T-helper 1 cell treated with Interleukin-12 subunit alpha and Interleukin-12 subunit beta and Interleukin-4 antibody, amounts not matched to agents 30 μg/mL and 1 μg/mL, for 36 hours (primary cell): ENCODE data around the gene PTPRK.

Experiments
- H3K27ac Mint-ChIP-seq: one replicate; pipeline ENCODE4 v1.8.0; 2021; ENCODE audit warnings: mild to moderate bottlenecking, mixed read lengths
- H3K27me3 Mint-ChIP-seq: one replicate; pipeline ENCODE4 v1.8.0; 2021; ENCODE audit warnings: low read depth, mixed read lengths
- H3K36me3 Mint-ChIP-seq: one replicate; pipeline ENCODE4 v1.8.0; 2021; ENCODE audit warnings: low read depth, mixed read lengths
- H3K4me1 Mint-ChIP-seq: one replicate; pipeline ENCODE4 v1.8.0; 2021; ENCODE audit warnings: low read depth, mixed read lengths
- H3K4me3 Mint-ChIP-seq: one replicate; pipeline ENCODE4 v1.8.0; 2021; ENCODE audit warnings: mild to moderate bottlenecking, moderate library complexity, mixed read lengths
- H3K9me3 Mint-ChIP-seq: one replicate; pipeline ENCODE4 v1.8.0; 2021; ENCODE audit warnings: mixed read lengths

The PTPRK gene

GRCh38 chr6:128357392-128358130 is 162.8 kb downstream of the PTPRK start:
- Mint-ChIP-seq H3K27me3 (no peaks in the 10 kb centered on the region), H3K36me3 (no peaks in the 10 kb centered on the region), H3K4me1 (no peaks in the 10 kb centered on the region), H3K9me3 (no peaks in the 10 kb centered on the region), H3K27ac (no peak overlapping the region), H3K4me3 (no peak overlapping the region)

- Mint-ChIP-seq H3K27ac (no peak overlapping the region), H3K4me3 (no peak overlapping the region), H3K4me1 (no peaks in the 10 kb centered on the region), H3K9me3 (no peaks in the 10 kb centered on the region), H3K27me3 (peaks cover 5% of the 10 kb centered on the region), H3K36me3 (no peaks in the 10 kb centered on the region)
These were observed 168.0 kb downstream of the PTPRK start for GRCh38 chr6:128352366-128352765.

GRCh38 chr6:128351255-128351514 is 169.2 kb downstream of the PTPRK start:
- Mint-ChIP-seq H3K4me1 (no peaks in the 10 kb centered on the region), H3K36me3 (no peaks in the 10 kb centered on the region), H3K9me3 (no peaks in the 10 kb centered on the region), H3K27ac (no peak overlapping the region), H3K4me3 (no peak overlapping the region), H3K27me3 (peaks cover 15% of the 10 kb centered on the region)

- peaks cover 15% of the 10 kb centered on the region for H3K27me3 Mint-ChIP-seq
- no peak overlapping the region for H3K27ac Mint-ChIP-seq
- H3K9me3 Mint-ChIP-seq, result no peaks in the 10 kb centered on the region
- no peak overlapping the region for H3K4me3 Mint-ChIP-seq
- no peaks in the 10 kb centered on the region for H3K36me3 Mint-ChIP-seq
- H3K4me1 Mint-ChIP-seq, result no peaks in the 10 kb centered on the region
These were observed 169.8 kb downstream of the PTPRK start for GRCh38 chr6:128350416-128351254.

- no peaks in the 10 kb centered on the region for H3K4me1 Mint-ChIP-seq
- H3K27me3 Mint-ChIP-seq, result peaks cover 27% of the 10 kb centered on the region
- no peak overlapping the region for H3K4me3 Mint-ChIP-seq
- no peak overlapping the region for H3K27ac Mint-ChIP-seq
- H3K9me3 Mint-ChIP-seq, result no peaks in the 10 kb centered on the region
- no peaks in the 10 kb centered on the region for H3K36me3 Mint-ChIP-seq
These were observed 173.3 kb downstream of the PTPRK start for GRCh38 chr6:128347123-128347522.

GRCh38 chr6:128346569-128346968 is 173.8 kb downstream of the PTPRK start:
- Mint-ChIP-seq H3K4me1 (no peaks in the 10 kb centered on the region), H3K27ac (no peak overlapping the region), H3K4me3 (no peak overlapping the region), H3K9me3 (no peaks in the 10 kb centered on the region), H3K27me3 (peaks cover 27% of the 10 kb centered on the region), H3K36me3 (no peaks in the 10 kb centered on the region)

- Mint-ChIP-seq H3K36me3 (no peaks in the 10 kb centered on the region), H3K4me1 (no peaks in the 10 kb centered on the region), H3K9me3 (no peaks in the 10 kb centered on the region), H3K27me3 (peaks cover 27% of the 10 kb centered on the region), H3K27ac (no peak overlapping the region), H3K4me3 (no peak overlapping the region)
These were observed 175.1 kb downstream of the PTPRK start for GRCh38 chr6:128345278-128345677.

GRCh38 chr6:128343706-128344105 is 176.7 kb downstream of the PTPRK start:
- Mint-ChIP-seq H3K4me3 (no peak overlapping the region), H3K9me3 (no peaks in the 10 kb centered on the region), H3K27ac (no peak overlapping the region), H3K36me3 (no peaks in the 10 kb centered on the region), H3K27me3 (peaks cover 27% of the 10 kb centered on the region), H3K4me1 (no peaks in the 10 kb centered on the region)

GRCh38 chr6:128339635-128340450 is 180.6 kb downstream of the PTPRK start:
- Mint-ChIP-seq H3K9me3 (no peaks in the 10 kb centered on the region), H3K27me3 (peaks cover 9% of the 10 kb centered on the region), H3K4me1 (no peaks in the 10 kb centered on the region), H3K4me3 (no peak overlapping the region), H3K36me3 (no peaks in the 10 kb centered on the region), H3K27ac (no peak overlapping the region)

GRCh38 chr6:128337619-128338018 is 182.8 kb downstream of the PTPRK start:
- Mint-ChIP-seq H3K4me3 (no peak overlapping the region), H3K9me3 (no peaks in the 10 kb centered on the region), H3K27ac (no peak overlapping the region), H3K27me3 (no peaks in the 10 kb centered on the region), H3K36me3 (no peaks in the 10 kb centered on the region), H3K4me1 (no peaks in the 10 kb centered on the region)

GRCh38 chr6:128336436-128337095 is 183.8 kb downstream of the PTPRK start:
- no peaks in the 10 kb centered on the region for H3K27me3 Mint-ChIP-seq
- no peaks in the 10 kb centered on the region for H3K9me3 Mint-ChIP-seq
- no peak overlapping the region for H3K27ac Mint-ChIP-seq
- no peak overlapping the region for H3K4me3 Mint-ChIP-seq
- no peaks in the 10 kb centered on the region for H3K4me1 Mint-ChIP-seq
- H3K36me3 Mint-ChIP-seq, result no peaks in the 10 kb centered on the region

- H3K4me1 Mint-ChIP-seq, result no peaks in the 10 kb centered on the region
- no peak overlapping the region for H3K4me3 Mint-ChIP-seq
These were observed 184.4 kb downstream of the PTPRK start for GRCh38 chr6:128335963-128336362.

GRCh38 chr6:128333581-128334223 is 186.7 kb downstream of the PTPRK start:
- Mint-ChIP-seq H3K4me3 (no peak overlapping the region), H3K9me3 (no peaks in the 10 kb centered on the region)

More at GRCh38 chr6:128335963-128336362, 184.4 kb downstream of the PTPRK start:
- no peak overlapping the region for H3K27ac Mint-ChIP-seq
- H3K27me3 Mint-ChIP-seq, result no peaks in the 10 kb centered on the region
- no peaks in the 10 kb centered on the region for H3K36me3 Mint-ChIP-seq
- H3K9me3 Mint-ChIP-seq, result no peaks in the 10 kb centered on the region

GRCh38 chr6:128327890-128328289 is 192.5 kb downstream of the PTPRK start:
- H3K27ac Mint-ChIP-seq, result no peak overlapping the region
- H3K4me3 Mint-ChIP-seq, result no peak overlapping the region
- peaks cover 2% of the 10 kb centered on the region for H3K36me3 Mint-ChIP-seq
- peaks cover 3% of the 10 kb centered on the region for H3K27me3 Mint-ChIP-seq
- no peaks in the 10 kb centered on the region for H3K4me1 Mint-ChIP-seq
- no peaks in the 10 kb centered on the region for H3K9me3 Mint-ChIP-seq

More at GRCh38 chr6:128333581-128334223, 186.7 kb downstream of the PTPRK start:
- Mint-ChIP-seq H3K36me3 (no peaks in the 10 kb centered on the region), H3K4me1 (no peaks in the 10 kb centered on the region), H3K27ac (no peak overlapping the region), H3K27me3 (peaks cover 3% of the 10 kb centered on the region)
